ENCODE measurements around the gene CARD14.
"Not testable (repeated sequence)": the region's sequence is repeated elsewhere in the genome, so short reads cannot be mapped to it uniquely, and the experiment has no call there.

CARD14 gene

GRCh38 chr17:80185968-80186367 lies 16.1 kb downstream of the CARD14 start:
- no peak overlapping the region for H3K4me3 ChIP-seq (ENCODE audit: low read length)
- no peak for TF ChIP-seq ZNF274 (IDR thresholded peaks at IDR 0.05; ENCODE audit: low read depth, low read length)

DNA sequence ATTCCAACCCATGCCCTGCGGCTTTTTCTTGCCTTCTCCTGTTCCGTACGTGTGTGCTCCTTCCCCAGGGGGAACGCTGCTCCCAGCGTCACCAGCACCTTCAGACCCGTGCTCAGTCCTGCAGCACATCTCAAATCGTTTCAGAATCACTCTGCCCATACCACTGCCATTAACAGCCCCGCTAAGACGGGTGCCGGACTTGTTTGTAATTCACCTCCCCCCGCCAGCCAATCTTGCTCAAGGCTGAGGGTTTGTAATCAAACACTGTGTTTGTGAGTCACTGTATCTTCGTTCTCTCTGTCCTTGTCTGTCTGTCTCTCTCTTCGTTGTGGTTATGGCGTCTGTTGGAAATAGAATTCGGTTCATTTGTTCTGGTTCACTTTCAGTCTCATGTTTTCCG lies 17.3 kb downstream of the CARD14 start:
- H3K4me3 ChIP-seq (ENCODE audit: low read length): no peak overlapping the region
- no peak for TF ChIP-seq ZNF274 (IDR thresholded peaks at IDR 0.05; ENCODE audit: low read depth, low read length)

DNA sequence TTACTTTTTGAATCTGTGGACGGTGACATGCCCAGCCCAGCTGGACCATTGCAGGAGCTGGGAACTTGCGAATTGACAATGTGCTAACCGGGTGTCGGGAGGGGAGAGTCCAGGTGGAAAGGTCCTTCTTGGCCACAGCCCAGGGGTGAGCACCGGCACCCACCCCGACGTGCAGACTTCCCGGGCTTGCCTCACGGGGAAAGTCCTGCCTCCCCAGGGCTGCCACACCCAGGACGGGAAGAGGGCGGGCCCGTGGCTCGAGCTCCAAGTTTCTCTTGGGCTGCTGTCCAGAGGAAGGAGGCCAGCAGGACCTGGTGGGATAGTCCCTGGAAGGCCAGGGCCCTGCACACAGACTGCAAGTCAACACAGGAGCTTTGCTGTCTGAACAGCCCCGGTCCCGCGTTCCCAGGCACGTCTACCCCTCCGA lies 17.7 kb downstream of the CARD14 start:
- TF ChIP-seq ZNF274 (IDR thresholded peaks at IDR 0.05; ENCODE audit: low read depth, low read length): no peak
- no peak overlapping the region for H3K4me3 ChIP-seq (ENCODE audit: low read length)

DNA sequence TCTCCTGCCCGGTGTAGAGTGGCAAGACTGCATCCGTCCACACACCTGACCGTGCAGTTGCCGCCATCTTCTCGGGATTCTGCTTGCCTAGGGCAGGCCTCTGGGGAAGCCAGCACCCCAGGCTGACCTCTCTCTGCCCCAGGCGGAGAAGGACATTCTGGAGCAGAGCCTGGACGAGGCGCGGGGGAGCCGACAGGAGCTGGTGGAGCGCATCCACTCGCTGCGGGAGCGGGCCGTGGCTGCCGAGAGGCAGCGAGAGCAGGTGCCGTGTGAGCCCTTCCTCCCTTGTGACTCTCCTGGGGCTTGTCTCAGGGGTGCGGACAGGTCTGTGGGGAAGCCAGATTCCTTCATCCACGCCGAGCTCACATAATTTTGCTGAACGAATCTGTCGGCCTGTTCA lies 19.8 kb downstream of the CARD14 start:
- H3K4me3 ChIP-seq (ENCODE audit: low read length): no peak overlapping the region
- no peak for TF ChIP-seq ZNF274 (IDR thresholded peaks at IDR 0.05; ENCODE audit: low read depth, low read length)

DNA sequence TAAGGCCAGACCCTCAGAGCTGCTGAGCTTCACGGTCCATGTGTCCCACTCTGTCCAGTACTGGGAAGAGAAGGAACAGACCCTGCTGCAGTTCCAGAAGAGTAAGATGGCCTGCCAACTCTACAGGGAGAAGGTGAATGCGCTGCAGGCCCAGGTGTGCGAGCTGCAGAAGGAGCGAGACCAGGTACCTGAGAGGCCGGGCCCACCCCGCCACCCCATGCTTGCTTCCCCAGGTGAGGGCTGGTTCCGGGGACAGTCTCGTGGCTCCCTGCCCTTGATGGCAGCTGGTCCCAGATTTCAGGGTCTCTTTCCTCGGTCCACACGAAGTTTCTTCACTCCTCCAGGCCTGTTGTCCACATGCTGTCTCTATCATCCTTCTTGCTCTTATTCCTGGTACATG lies 20.9 kb downstream of the CARD14 start:
- H3K4me3 ChIP-seq (ENCODE audit: low read length): no peak overlapping the region
- no peak for TF ChIP-seq ZNF274 (IDR thresholded peaks at IDR 0.05; ENCODE audit: low read depth, low read length)

DNA sequence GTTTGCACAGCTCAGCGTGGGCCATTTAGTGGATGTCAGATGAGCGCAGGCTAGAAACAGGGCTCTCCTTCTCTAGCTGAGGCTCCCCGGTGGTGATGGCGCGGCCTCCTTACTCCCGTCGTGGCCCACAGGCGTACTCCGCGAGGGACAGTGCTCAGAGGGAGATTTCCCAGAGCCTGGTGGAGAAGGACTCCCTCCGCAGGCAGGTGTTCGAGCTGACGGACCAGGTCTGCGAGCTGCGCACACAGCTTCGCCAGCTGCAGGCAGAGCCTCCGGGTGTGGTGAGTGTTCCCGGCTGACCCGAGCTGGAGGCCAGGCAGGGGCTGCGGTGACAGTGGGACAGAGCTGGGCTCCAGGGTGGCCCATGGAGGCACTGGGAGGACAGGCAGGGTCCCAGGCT lies 21.4 kb downstream of the CARD14 start:
- H3K4me3 ChIP-seq (ENCODE audit: low read length): no peak overlapping the region
- no peak for TF ChIP-seq ZNF274 (IDR thresholded peaks at IDR 0.05; ENCODE audit: low read depth, low read length)

DNA sequence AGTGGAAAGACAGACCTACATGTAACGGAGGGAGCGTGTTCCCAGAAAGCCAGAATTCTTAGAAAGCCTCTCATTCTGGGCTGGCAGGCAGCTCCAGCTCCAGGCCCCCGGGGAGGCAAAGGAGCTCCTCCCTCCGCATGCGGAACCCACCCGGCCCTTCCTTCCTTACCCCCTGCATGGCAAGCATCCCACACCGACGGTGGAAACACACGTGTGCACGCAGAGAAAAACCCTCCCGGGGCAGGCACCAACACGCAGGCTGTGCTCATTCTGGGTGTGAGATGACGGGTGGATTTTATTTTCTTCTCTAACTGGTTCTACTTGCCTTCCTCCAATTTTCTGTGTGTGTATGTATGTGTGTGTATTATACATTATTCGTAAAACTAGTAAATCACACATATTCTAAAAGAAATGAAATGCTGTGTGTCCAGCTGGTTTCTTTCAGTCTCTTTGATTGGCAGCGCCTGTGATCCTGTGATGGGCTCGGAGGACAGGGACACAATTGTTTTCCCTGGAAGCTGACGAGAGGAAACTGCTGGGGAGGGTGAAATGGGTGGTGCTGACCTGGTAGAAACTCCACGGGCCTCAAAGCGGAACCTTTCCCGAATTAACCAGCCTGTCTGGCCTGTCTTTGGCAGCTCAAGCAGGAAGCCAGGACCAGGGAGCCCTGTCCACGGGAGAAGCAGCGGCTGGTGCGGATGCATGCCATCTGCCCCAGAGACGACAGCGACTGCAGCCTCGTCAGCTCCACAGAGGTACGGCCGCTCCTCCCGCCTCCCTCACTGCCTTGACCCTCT lies 22.2 kb downstream of the CARD14 start:
- no peak for TF ChIP-seq ZNF274 (IDR thresholded peaks at IDR 0.05; ENCODE audit: low read depth, low read length)
- H3K4me3 ChIP-seq (ENCODE audit: low read length): no peak overlapping the region

GRCh38 chr17:80195141-80195540 lies 25.3 kb downstream of the CARD14 start:
- no peak for TF ChIP-seq ZNF274 (IDR thresholded peaks at IDR 0.05; ENCODE audit: low read depth, low read length)

DNA sequence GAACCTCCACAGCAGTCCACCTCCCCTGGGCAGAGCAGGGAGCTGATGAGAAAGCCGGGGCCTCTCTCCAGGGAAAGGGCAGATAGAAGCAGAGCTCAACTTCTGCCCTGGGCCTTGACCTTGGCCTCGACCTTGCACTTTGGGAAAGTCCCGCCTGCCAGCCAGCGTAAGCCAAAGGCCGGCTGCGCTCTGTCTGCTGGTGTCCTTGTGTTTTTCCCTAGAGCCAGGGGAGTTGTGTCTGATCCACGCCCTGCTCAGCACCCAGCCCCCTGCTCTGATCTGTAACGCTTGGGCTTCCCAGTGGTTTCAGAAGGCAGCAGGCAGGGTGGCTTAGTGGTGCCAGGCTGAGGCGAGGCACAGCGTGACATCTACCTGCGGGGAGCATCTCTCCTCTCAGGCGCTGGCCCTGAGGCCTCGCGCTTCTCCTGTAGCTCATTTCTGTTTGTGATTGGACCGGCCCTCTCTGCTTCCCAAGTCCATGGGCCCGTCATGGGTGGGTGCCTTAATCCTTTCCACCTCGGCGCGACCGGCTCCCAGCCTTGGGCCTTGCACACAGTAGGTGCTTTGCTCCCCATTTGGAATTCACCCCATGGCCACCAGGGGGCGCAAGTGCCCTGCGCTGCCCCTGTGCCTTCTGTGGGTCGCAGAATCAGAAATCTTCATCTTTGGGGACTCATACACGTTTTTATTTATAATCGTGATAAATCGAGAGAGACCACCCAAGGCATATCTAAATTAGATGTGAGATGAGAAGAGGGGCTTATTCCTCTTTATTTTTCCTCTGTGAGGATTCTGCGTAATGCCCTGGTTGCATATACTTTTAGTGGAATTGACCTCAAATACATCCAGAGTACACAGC lies 26.1 kb downstream of the CARD14 start:
- no peak for TF ChIP-seq ZNF274 (IDR thresholded peaks at IDR 0.05; ENCODE audit: low read depth, low read length)

More at GRCh38 chr17:80195141-80195540, 25.3 kb downstream of the CARD14 start:
- H3K4me3 ChIP-seq (ENCODE audit: low read length): no peak overlapping the region

DNA sequence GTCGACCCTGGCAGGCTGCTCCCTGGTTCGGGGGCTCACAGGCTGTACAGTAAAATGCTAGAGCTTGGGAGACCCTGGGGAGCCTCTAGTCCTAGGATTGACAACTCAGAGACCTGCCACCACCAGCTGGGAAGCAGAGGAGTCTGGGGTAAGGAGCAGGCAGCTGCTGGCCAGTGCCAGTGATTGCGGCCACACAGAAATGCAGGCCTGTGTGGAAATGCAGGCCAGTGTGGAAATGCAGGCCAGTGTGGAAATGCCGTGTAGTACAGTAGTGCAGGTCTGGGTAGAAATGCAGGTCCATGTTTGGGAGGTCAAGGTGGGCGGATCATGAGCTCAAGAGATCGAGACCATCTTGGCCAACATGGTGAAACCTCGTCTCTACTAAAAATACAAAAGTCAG lies 26.8 kb downstream of the CARD14 start:
- H3K4me3 ChIP-seq (ENCODE audit: low read length): no peak overlapping the region
- TF ChIP-seq ZNF274 (IDR thresholded peaks at IDR 0.05; ENCODE audit: low read depth, low read length): no peak

More for the DNA sequence above, 26.1 kb downstream of the CARD14 start:
- H3K4me3 ChIP-seq (ENCODE audit: low read length): no peak overlapping the region

GRCh38 chr17:80198144-80198661 lies 28.4 kb downstream of the CARD14 start:
- no peak overlapping the region for H3K4me3 ChIP-seq (ENCODE audit: low read length)
- no peak for TF ChIP-seq ZNF274 (IDR thresholded peaks at IDR 0.05; ENCODE audit: low read depth, low read length)

- not testable (repeated sequence) for H3K4me3 ChIP-seq (ENCODE audit: low read length)
Observed at GRCh38 chr17:80199295-80199694, 29.5 kb downstream of the CARD14 start.

DNA sequence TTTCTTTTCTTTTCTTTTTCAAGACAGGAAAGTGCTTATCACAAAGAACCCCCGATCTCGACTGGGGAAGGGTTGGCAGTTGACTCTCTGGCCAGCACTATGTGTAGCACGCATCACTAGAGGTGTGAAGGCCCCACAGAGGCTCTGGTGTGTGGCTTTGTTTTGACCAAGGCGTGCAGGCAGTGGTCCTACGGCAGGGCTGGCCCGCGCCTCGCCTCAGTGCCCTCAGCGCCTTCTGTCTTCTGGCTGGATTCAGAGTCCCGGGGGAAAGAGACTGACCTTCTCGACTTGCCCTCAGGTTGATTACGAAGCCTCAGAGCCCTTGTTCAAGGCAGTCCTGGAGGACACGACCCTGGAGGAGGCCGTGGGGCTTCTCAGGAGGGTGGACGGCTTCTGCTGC lies 31.6 kb downstream of the CARD14 start:
- no peak for TF ChIP-seq ZNF274 (IDR thresholded peaks at IDR 0.05; ENCODE audit: low read depth, low read length)
- no peak overlapping the region for H3K4me3 ChIP-seq (ENCODE audit: low read length)

GRCh38 chr17:80202197-80202596 lies 32.4 kb downstream of the CARD14 start:
- TF ChIP-seq ZNF274 (IDR thresholded peaks at IDR 0.05; ENCODE audit: low read depth, low read length): no peak
- H3K4me3 ChIP-seq (ENCODE audit: low read length): no peak overlapping the region

- H3K4me3 ChIP-seq (ENCODE audit: low read length): no peak overlapping the region
- no peak for TF ChIP-seq ZNF274 (IDR thresholded peaks at IDR 0.05; ENCODE audit: low read depth, low read length)
Observed at GRCh38 chr17:80203471-80203963, 33.7 kb downstream of the CARD14 start.

All from GM08714 (cell line).